K562 (cell line): Measurements from ENCODE around the gene MAPKAPK3. TPM values are rescaled to one million over a fixed set of nuclear protein-coding genes. Genes with fewer than 3 reads are reported as not detected.

Source experiments
- BRF1 ChIP-seq: IDR thresholded peaks from 3 replicates; pipeline ENCODE4 v1.6.1; 2011; ENCODE audit warnings: borderline replicate concordance, mild to moderate bottlenecking; ENCODE audit not compliant: insufficient read length; ENCODE audit errors: extremely low read depth
- ELF2 ChIP-seq: fragments of 250-450 bp; sonication (Bioruptor Pico); IDR thresholded peaks from 2 replicates; pipeline ENCODE4 v1.5.0; 2021; ENCODE audit warnings: mild to moderate bottlenecking
- HLTF ChIP-seq: fragments of 450-650 bp; IDR thresholded peaks from 2 replicates; pipeline ENCODE4 v1.6.1; 2016
- NELFE ChIP-seq: IDR thresholded peaks from 2 replicates; pipeline ENCODE4 v1.6.1; 2011; ENCODE audit warnings: mild to moderate bottlenecking; ENCODE audit not compliant: insufficient read depth, insufficient read length
- NR4A1 ChIP-seq, 2 experiments: fragments of 250-450 bp in 1 of 2; fragments of 450-650 bp in 1 of 2; sonication (Bioruptor Pico) in 1 of 2; IDR thresholded peaks; 2 replicates each; pipeline versions ENCODE4 v1.4.0 to v1.6.1; 2016 to 2020; ENCODE audit warnings: mild to moderate bottlenecking in 2 of 2, missing compliant biosample characterization in 1 of 2, missing genetic modification characterization in 1 of 2, moderate library complexity in 1 of 2
- POLR2G ChIP-seq: fragments of 200-400 bp; formaldehyde crosslinking; IDR thresholded peaks from 2 replicates; pipeline ENCODE4 v1.6.1; 2017; ENCODE audit warnings: low read depth, mild to moderate bottlenecking, antibody characterized with exemption, low read length, moderate library complexity
- RAD21 ChIP-seq, 2 experiments: fragments of 250-450 bp in 1 of 2; fragments of 450-650 bp in 1 of 2; sonication (Bioruptor Pico) in 1 of 2; formaldehyde crosslinking in 1 of 2; IDR thresholded peaks in 1 of 2; conservative IDR thresholded peaks in 1 of 2; 2 replicates each; pipeline versions ENCODE4 v1.4.0 to v1.8.0; 2020 to 2022; ENCODE audit warnings: mild to moderate bottlenecking in 2 of 2, moderate library complexity in 1 of 2
- RCOR1 ChIP-seq, 2 experiments: IDR thresholded peaks; 2 replicates each; pipeline ENCODE4 v1.6.1; 2012; ENCODE audit warnings: low read depth in 2 of 2, low read length in 2 of 2, borderline replicate concordance in 1 of 2, improper control_type of control experiment in 1 of 2
- SMC3 ChIP-seq: conservative IDR thresholded peaks from 2 replicates; pipeline ENCODE4 v1.6.1; 2011; ENCODE audit warnings: low read depth, low read length, improper control_type of control experiment; ENCODE audit not compliant: insufficient read depth
- ZNF184 ChIP-seq: sonication (generic); formaldehyde crosslinking; IDR thresholded peaks from 2 replicates; pipeline ENCODE4 v1.5.0; 2020; ENCODE audit warnings: missing genetic modification reagents
- ZNF780A ChIP-seq: fragments of 250-450 bp; sonication (Bioruptor Pico); IDR thresholded peaks from 2 replicates; pipeline ENCODE4 v1.5.0; 2021; ENCODE audit warnings: mild to moderate bottlenecking
- polyA plus RNA-seq, 8 experiments: library from polyadenylated mRNA; depleted of rRNA in 4 of 8; stranded (reverse) in 5 of 8; unstranded in 3 of 8; fragments of >200 nt; fragmentation: Nextera tagmentation in 2 of 8; fragmentation: Illumina TruSeq in 1 of 8; extraction: Ambion mirVana in 2 of 8; extraction: Trizol in 1 of 8; gene quantifications; 2 replicates each; pipeline versions ENCODE4 v1.2.1 to v1.2.3, GENCODE V29; 2011 to 2014; ENCODE audit warnings: inconsistent platforms in 1 of 8, missing spikeins in 1 of 8
- total RNA-seq, 7 experiments: library from RNA; depleted of rRNA in 6 of 7; stranded (reverse); fragments of >200 nt in 6 of 7; fragmentation: Illumina TruSeq in 2 of 7; extraction: Trizol in 2 of 7; gene quantifications; 2 replicates each; pipeline versions ENCODE4 v1.2.1 to v1.2.3, GENCODE V29; 2011 to 2021; ENCODE audit warnings: low replicate concordance in 1 of 7
- TF ChIP-seq, protein P1 (sequence below), 2 experiments: fragments of 450-650 bp; IDR thresholded peaks; 2 replicates each; pipeline ENCODE4 v1.6.1; 2018; ENCODE audit warnings: mild to moderate bottlenecking in 2 of 2, low read depth in 1 of 2; ENCODE audit not compliant: partially characterized antibody in 2 of 2
- TF ChIP-seq, protein P2 (sequence below), 3 experiments: fragments of 200-800 bp in 1 of 3; sonication (Bioruptor generic) in 1 of 3; sonication (generic) in 1 of 3; formaldehyde crosslinking in 1 of 3; IDR thresholded peaks; 2 replicates each; pipeline versions ENCODE4 v1.6.1 to v1.8.0; 2016 to 2022; ENCODE audit warnings: mild to moderate bottlenecking in 2 of 3, missing compliant biosample characterization in 2 of 3, missing genetic modification characterization in 2 of 3, missing genetic modification reagents in 1 of 3
- TF ChIP-seq, protein P3 (sequence below): fragments of 450-650 bp; formaldehyde crosslinking; IDR thresholded peaks from 2 replicates; pipeline ENCODE4 v1.4.0; 2020; ENCODE audit warnings: mild to moderate bottlenecking, mixed read lengths

Gene MAPKAPK3
- total and polyA plus RNA-seq, 9 of the 15 experiments (the other 6 are each of a cell fraction or from before 2014, with no cell fraction given) = 8.0 to 56.4 (median 41.2) TPM

DNA sequence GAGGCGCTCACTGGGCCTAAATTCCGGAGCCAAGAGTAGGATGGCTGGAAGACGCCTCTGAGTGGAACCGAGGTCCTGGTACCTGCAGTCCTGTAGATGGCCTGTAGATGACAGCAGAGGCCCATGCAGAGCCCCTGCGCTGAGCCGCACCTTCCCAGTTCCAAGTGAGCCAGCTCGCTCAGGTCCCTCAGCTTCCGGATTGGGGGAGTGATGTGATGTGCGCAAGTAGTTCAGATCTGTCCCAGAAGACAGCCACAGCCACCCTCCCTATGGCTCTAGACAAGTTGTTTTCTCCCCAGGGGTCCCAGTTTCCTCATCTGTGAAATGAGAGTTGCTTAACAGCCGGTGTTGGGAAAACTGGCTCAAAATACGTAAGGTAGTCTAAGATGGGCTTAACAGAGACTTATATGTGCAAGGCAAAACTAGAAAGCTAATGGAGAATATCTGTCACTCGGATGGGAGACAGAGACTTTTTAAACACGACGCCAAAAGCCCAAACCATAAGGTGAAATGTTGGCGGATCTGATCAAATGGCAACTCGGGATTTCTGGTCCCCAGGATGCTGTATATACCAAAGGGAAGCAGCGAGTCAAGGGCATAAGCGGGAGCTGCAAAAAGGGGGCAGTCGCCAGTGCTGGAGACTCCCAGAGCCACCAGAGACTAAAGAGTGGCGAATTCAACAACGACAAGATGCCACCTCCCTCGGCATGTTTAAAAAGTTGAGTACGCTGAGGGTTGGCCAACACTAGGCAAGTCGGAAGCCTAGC lies 765 bp upstream of the MAPKAPK3 start (continued):
- TF ChIP-seq, protein P1, sequence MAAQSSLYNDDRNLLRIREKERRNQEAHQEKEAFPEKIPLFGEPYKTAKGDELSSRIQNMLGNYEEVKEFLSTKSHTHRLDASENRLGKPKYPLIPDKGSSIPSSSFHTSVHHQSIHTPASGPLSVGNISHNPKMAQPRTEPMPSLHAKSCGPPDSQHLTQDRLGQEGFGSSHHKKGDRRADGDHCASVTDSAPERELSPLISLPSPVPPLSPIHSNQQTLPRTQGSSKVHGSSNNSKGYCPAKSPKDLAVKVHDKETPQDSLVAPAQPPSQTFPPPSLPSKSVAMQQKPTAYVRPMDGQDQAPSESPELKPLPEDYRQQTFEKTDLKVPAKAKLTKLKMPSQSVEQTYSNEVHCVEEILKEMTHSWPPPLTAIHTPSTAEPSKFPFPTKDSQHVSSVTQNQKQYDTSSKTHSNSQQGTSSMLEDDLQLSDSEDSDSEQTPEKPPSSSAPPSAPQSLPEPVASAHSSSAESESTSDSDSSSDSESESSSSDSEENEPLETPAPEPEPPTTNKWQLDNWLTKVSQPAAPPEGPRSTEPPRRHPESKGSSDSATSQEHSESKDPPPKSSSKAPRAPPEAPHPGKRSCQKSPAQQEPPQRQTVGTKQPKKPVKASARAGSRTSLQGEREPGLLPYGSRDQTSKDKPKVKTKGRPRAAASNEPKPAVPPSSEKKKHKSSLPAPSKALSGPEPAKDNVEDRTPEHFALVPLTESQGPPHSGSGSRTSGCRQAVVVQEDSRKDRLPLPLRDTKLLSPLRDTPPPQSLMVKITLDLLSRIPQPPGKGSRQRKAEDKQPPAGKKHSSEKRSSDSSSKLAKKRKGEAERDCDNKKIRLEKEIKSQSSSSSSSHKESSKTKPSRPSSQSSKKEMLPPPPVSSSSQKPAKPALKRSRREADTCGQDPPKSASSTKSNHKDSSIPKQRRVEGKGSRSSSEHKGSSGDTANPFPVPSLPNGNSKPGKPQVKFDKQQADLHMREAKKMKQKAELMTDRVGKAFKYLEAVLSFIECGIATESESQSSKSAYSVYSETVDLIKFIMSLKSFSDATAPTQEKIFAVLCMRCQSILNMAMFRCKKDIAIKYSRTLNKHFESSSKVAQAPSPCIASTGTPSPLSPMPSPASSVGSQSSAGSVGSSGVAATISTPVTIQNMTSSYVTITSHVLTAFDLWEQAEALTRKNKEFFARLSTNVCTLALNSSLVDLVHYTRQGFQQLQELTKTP (IDR thresholded peaks at IDR 0.05; ENCODE audit: low read depth in 1 of 2, partially characterized antibody in 2 of 2) = no peak
- TF ChIP-seq RAD21 (CRISPR knock-in tag; conservative IDR thresholded peaks at IDR 0.05 in 1 of 2, IDR thresholded peaks at IDR 0.05 in 1 of 2) (peak; percentile 86 to 90), POLR2G (no peak), NELFE (no peak), SMC3 (peak; percentile 72; the same call in 1 of the 2 replicates), ZNF780A (CRISPR knock-in tag) (no peak), ZNF184 (CRISPR knock-in tag) (peak; percentile 96), NR4A1 (CRISPR knock-in tag; IDR thresholded peaks at IDR 0.05) (no peak), NR4A1 (tag; IDR thresholded peaks at IDR 0.05) (no peak), RCOR1 (IDR thresholded peaks at IDR 0.05; ENCODE audit: borderline replicate concordance in 1 of 2, low read depth in 2 of 2, low read length in 2 of 2) (peak in 1 of 2 experiments; percentile 45; a peak in 1 of 4 replicates), BRF1 (no peak), HLTF (no peak), ELF2 (no peak)
- TF ChIP-seq, protein P2, sequence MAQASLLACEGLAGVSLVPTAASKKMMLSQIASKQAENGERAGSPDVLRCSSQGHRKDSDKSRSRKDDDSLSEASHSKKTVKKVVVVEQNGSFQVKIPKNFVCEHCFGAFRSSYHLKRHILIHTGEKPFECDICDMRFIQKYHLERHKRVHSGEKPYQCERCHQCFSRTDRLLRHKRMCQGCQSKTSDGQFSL (CRISPR knock-in tag; IDR thresholded peaks at IDR 0.05) = peak; percentile 34; the same call in 1 of the 2 replicates
- TF ChIP-seq, protein P2 (tag; IDR thresholded peaks at IDR 0.05) = no peak
- TF ChIP-seq, protein P3, sequence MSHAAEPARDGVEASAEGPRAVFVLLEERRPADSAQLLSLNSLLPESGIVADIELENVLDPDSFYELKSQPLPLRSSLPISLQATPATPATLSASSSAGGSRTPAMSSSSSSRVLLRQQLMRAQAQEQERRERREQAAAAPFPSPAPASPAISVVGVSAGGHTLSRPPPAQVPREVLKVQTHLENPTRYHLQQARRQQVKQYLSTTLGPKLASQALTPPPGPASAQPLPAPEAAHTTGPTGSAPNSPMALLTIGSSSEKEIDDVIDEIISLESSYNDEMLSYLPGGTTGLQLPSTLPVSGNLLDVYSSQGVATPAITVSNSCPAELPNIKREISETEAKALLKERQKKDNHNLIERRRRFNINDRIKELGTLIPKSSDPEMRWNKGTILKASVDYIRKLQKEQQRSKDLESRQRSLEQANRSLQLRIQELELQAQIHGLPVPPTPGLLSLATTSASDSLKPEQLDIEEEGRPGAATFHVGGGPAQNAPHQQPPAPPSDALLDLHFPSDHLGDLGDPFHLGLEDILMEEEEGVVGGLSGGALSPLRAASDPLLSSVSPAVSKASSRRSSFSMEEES = no peak
- TF ChIP-seq, all 486 proteins: peak for 25
